ENCODE measurements around the gene SURF2. TPM values are rescaled to one million over a fixed set of nuclear protein-coding genes. Genes with fewer than 3 reads are reported as not detected.

Gene SURF2
- polyA plus RNA-seq, 1 experiment, result 9.9 TPM

- ChIA-PET CTCF (interaction anchor here (1.2 kb wide), 1 partner anchor 108 kb away, joined by 4 read pairs; no protein-coding TSS in a partner anchor), POLR2A (interaction anchor here (1.1 kb wide), 1 partner anchor 81 kb away, joined by 4 read pairs; the partner anchor contains the start of gene CACFD1)
- no peak overlapping the region for H3K4me3 ChIP-seq (ENCODE audit: low read depth, low read length)
- H3K9me3 ChIP-seq (ENCODE audit: control insufficient read depth, insufficient read depth, low read length), result peaks cover 6% of the 10 kb centered on the region
- no peak for TF ChIP-seq CTCF (IDR thresholded peaks at IDR 0.05; ENCODE audit: low read depth, low read length)
- H3K27ac ChIP-seq (ENCODE audit: low read depth, low read length), result no peak overlapping the region
- no peaks in the 10 kb centered on the region for H3K27me3 ChIP-seq (ENCODE audit: control insufficient read depth, insufficient read depth, low read length)
- no peak for DNase-seq (ENCODE audit: low read depth, low spot score)
Observed at GRCh38 chr9:133378408-133378962, 22.1 kb downstream of the SURF2 start.

GRCh38 chr9:133379153-133380086 lies 23.1 kb downstream of the SURF2 start:
- no peak overlapping the region for H3K27ac ChIP-seq (ENCODE audit: low read depth, low read length)
- H3K27me3 ChIP-seq (ENCODE audit: control insufficient read depth, insufficient read depth, low read length), result no peaks in the 10 kb centered on the region
- ChIA-PET CTCF (interaction anchor here (1.2 kb wide), 1 partner anchor 108 kb away, joined by 4 read pairs; no protein-coding TSS in a partner anchor), POLR2A (no interaction called here)
- H3K4me3 ChIP-seq (ENCODE audit: low read depth, low read length), result no peak overlapping the region
- DNase-seq (ENCODE audit: low read depth, low spot score), result no peak
- peaks cover 6% of the 10 kb centered on the region for H3K9me3 ChIP-seq (ENCODE audit: control insufficient read depth, insufficient read depth, low read length)
- no peak for TF ChIP-seq CTCF (IDR thresholded peaks at IDR 0.05; ENCODE audit: low read depth, low read length)

- H3K9me3 ChIP-seq (ENCODE audit: control insufficient read depth, insufficient read depth, low read length), result peaks cover 6% of the 10 kb centered on the region
- ChIA-PET POLR2A (interaction anchor here (0.7 kb wide), 1 partner anchor 19 kb away, joined by 3 read pairs; no protein-coding TSS in a partner anchor), CTCF (no interaction called here)
- no peak overlapping the region for H3K27ac ChIP-seq (ENCODE audit: low read depth, low read length)
- DNase-seq (ENCODE audit: low read depth, low spot score), result no peak
- no peaks in the 10 kb centered on the region for H3K27me3 ChIP-seq (ENCODE audit: control insufficient read depth, insufficient read depth, low read length)
- no peak overlapping the region for H3K4me3 ChIP-seq (ENCODE audit: low read depth, low read length)
- TF ChIP-seq CTCF (IDR thresholded peaks at IDR 0.05; ENCODE audit: low read depth, low read length), result no peak
Observed at GRCh38 chr9:133380734-133381133, 24.4 kb downstream of the SURF2 start.

GRCh38 chr9:133382507-133383141 lies 26.3 kb downstream of the SURF2 start:
- Histone ChIP-seq H3K27me3 (ENCODE audit: control insufficient read depth, insufficient read depth, low read length) (no peaks in the 10 kb centered on the region), H3K27ac (ENCODE audit: low read depth, low read length) (no peak overlapping the region), H3K4me3 (ENCODE audit: low read depth, low read length) (no peak overlapping the region), H3K9me3 (ENCODE audit: control insufficient read depth, insufficient read depth, low read length) (peaks cover 6% of the 10 kb centered on the region; the same call in 1 of the 2 replicates)
- ChIA-PET CTCF (no interaction called here), POLR2A (no interaction called here)
- no peak for TF ChIP-seq CTCF (IDR thresholded peaks at IDR 0.05; ENCODE audit: low read depth, low read length)
- no peak for DNase-seq (ENCODE audit: low read depth, low spot score)

Data from AG04450 (cell line).